B cell (primary cell): ENCODE measurements around the gene TLCD3B. TPM values are rescaled to one million over a fixed set of nuclear protein-coding genes. Genes with fewer than 3 reads are reported as not detected.

Experiments used
- ATAC-seq: fragments of 200-7000 bp; cut with Tn5 transposase; one replicate; pipeline ENCODE4 v1.10.0; 2021; ENCODE audit warnings: low read depth, mild to moderate bottlenecking, moderate number of reproducible peaks, moderate library complexity
- CTCF ChIA-PET: fragments of 350-600 bp; sonication (Branson Sonifier 250); formaldehyde crosslinking; loops from one replicate; lab custom pipeline; 2021; ENCODE audit warnings: antibody characterized with exemption, inconsistent platforms; lab: Charles Lee
- POLR2A ChIA-PET: fragments of 350-600 bp; sonication (Branson Sonifier 250); formaldehyde crosslinking; loops from one replicate; lab custom pipeline; 2021; ENCODE audit warnings: antibody characterized with exemption; lab: Charles Lee
- DNase-seq: peaks from one replicate; pipeline ENCODE4 v3.0.0; 2013
- H2AFZ ChIP-seq: 2 replicates; pipeline ENCODE4 v1.6.1; 2012; ENCODE audit warnings: mild to moderate bottlenecking, low read depth, low read length; ENCODE audit not compliant: insufficient read depth, poor library complexity, severe bottlenecking
- H3K27ac ChIP-seq, 2 donors: 1 replicate in 1 of 2; 2 replicates in 1 of 2; pipeline ENCODE4 v1.5.1; 2012 to 2013; ENCODE audit warnings: low read length in 2 of 2, mild to moderate bottlenecking in 2 of 2, moderate library complexity in 1 of 2
- H3K27me3 ChIP-seq, 4 experiments: fragments of 200-600 bp in 1 of 4; sonication (generic) in 1 of 4; replicated peaks in 1 of 4; 1 replicate in 2 of 4; 2 replicates in 2 of 4; pipeline versions ENCODE4 v1.6.1 to v1.7.0; 2013 to 2016; ENCODE audit warnings: low read length in 3 of 4, mild to moderate bottlenecking in 2 of 4, mixed read lengths in 1 of 4, moderate library complexity in 1 of 4; ENCODE audit not compliant: insufficient read depth in 4 of 4, control insufficient read depth in 3 of 4; ENCODE audit errors: control extremely low read depth in 1 of 4
- H3K36me3 ChIP-seq, 2 experiments: replicated peaks in 1 of 2; 1 replicate in 1 of 2; 2 replicates in 1 of 2; pipeline versions ENCODE4 v1.6.1 to v1.7.1; 2013; ENCODE audit warnings: low read length in 1 of 2; ENCODE audit not compliant: insufficient read depth in 2 of 2, control insufficient read depth in 1 of 2; ENCODE audit errors: control extremely low read depth in 1 of 2, extremely low read depth in 1 of 2
- H3K4me1 ChIP-seq, 2 donors: fragments of 200-600 bp in 1 of 2; sonication (generic) in 1 of 2; 1 replicate in 1 of 2; 2 replicates in 1 of 2; pipeline versions ENCODE4 v1.5.1 to v1.6.1; 2013 to 2017; ENCODE audit warnings: low read length in 2 of 2; ENCODE audit not compliant: control insufficient read depth in 2 of 2, insufficient read depth in 2 of 2
- H3K4me2 ChIP-seq: replicated peaks from 2 replicates; pipeline ENCODE3; 2012; ENCODE audit warnings: mild to moderate bottlenecking, low read depth, low read length; ENCODE audit not compliant: poor library complexity, severe bottlenecking
- H3K4me3 ChIP-seq, 5 experiments: fragments of 200-600 bp in 1 of 5; sonication (generic) in 1 of 5; 1 replicate in 3 of 5; 2 replicates in 2 of 5; pipeline versions ENCODE4 v1.5.1 to v1.7.0; 2011 to 2016; ENCODE audit warnings: low read length in 4 of 5, mild to moderate bottlenecking in 4 of 5, low read depth in 2 of 5, control low read depth in 1 of 5, moderate library complexity in 1 of 5; ENCODE audit not compliant: insufficient read depth in 1 of 5; ENCODE audit errors: control extremely low read depth in 1 of 5, extremely low read depth in 1 of 5
- H3K79me2 ChIP-seq: fragments of 200-600 bp; sonication (generic); one replicate; pipeline ENCODE4 v1.6.0; 2016; ENCODE audit warnings: low read length; ENCODE audit not compliant: control insufficient read depth, insufficient read depth
- H3K9ac ChIP-seq: fragments of 200-600 bp; sonication (generic); 2 replicates; pipeline ENCODE4 v1.6.1; 2017; ENCODE audit warnings: mild to moderate bottlenecking, low read length, moderate library complexity
- H3K9me3 ChIP-seq, 3 donors: one replicate each; pipeline versions ENCODE4 v1.6.1 to v1.7.1; 2013; ENCODE audit warnings: low read length in 2 of 3; ENCODE audit not compliant: control insufficient read depth in 2 of 3, insufficient read depth in 1 of 3; ENCODE audit errors: control extremely low read depth in 1 of 3
- H4K20me1 ChIP-seq: 2 replicates; pipeline ENCODE4 v1.6.0; 2012; ENCODE audit warnings: mild to moderate bottlenecking, low read length; ENCODE audit not compliant: insufficient read depth, control insufficient read depth, poor library complexity, severe bottlenecking
- H3K27ac Mint-ChIP-seq: one replicate; pipeline ENCODE4 v1.8.0; 2021; ENCODE audit warnings: mixed read lengths
- H3K27me3 Mint-ChIP-seq: one replicate; pipeline ENCODE4 v1.8.0; 2021; ENCODE audit warnings: mixed read lengths
- H3K4me1 Mint-ChIP-seq: one replicate; pipeline ENCODE4 v1.8.0; 2021; ENCODE audit warnings: mixed read lengths
- H3K4me3 Mint-ChIP-seq: one replicate; pipeline ENCODE4 v1.8.0; 2021; ENCODE audit warnings: mixed read lengths
- H3K9me3 Mint-ChIP-seq: one replicate; pipeline ENCODE4 v1.8.0; 2022; ENCODE audit warnings: mixed read lengths; ENCODE audit not compliant: insufficient read depth
- CTCF ChIP-seq: fragments of 200-600 bp; IDR thresholded peaks from one replicate; pipeline ENCODE4 v1.8.0; 2022; ENCODE audit warnings: antibody characterized with exemption, mild to moderate bottlenecking
- EZH2 ChIP-seq: IDR thresholded peaks from 2 replicates; pipeline ENCODE4 v1.6.1; 2012; ENCODE audit warnings: borderline replicate concordance, low read depth, mild to moderate bottlenecking, moderate library complexity, low read length; ENCODE audit not compliant: insufficient read depth, poor library complexity, severe bottlenecking
- WGBS: methylation state at CpG from one replicate; pipeline ENCODE4 v1.1.5; 2013; ENCODE audit warnings: missing lambda C conversion rate; ENCODE audit not compliant: insufficient coverage; 5-methylcytosine and 5-hydroxymethylcytosine counted together
- intact Hi-C: fragments of 100-400 bp; cut with micrococcal nuclease; formaldehyde crosslinking; loops from one replicate; pipeline ENCODE4 v1.10.0; 2022
- polyA plus RNA-seq: library from polyadenylated mRNA; depleted of rRNA; stranded (reverse); fragments of >200 nt; gene quantifications from 2 replicates; pipeline ENCODE4 v1.2.3, GENCODE V29; 2012
- total RNA-seq, 2 donors: library from RNA; stranded (reverse); fragments of 120-200 nt in 1 of 2; gene quantifications; 1 replicate in 1 of 2; 2 replicates in 1 of 2; pipeline versions ENCODE4 v1.2.3 to v1.2.4, GENCODE V29; 2013 to 2022

The TLCD3B gene
- total and polyA plus RNA-seq, 2 donors (not counting 1 experiment from before 2014, with no cell fraction given), result not detected

GRCh38 chr16:30032083-30032819 is 1.2 kb upstream of the TLCD3B start:
- no peaks in the 10 kb centered on the region for H3K36me3 ChIP-seq
- no peak overlapping the region for H3K27ac Mint-ChIP-seq
- peak; percentile 77 for DNase-seq
- H3K9me3 ChIP-seq, result peaks cover 0 to 15% (median 0%) of the 10 kb centered on the region in 3 donors
- no peaks in the 10 kb centered on the region for H4K20me1 ChIP-seq
- H3K27me3 ChIP-seq, result peaks cover 0 to 61% (median 27%) of the 10 kb centered on the region in 4 experiments
- ATAC-seq, result peak; percentile 56
- TF ChIP-seq EZH2 (no peak), CTCF (peak; percentile 76)
- H3K27ac ChIP-seq, result no peak overlapping the region
- peak overlapping the region; percentile 49 for H3K4me3 Mint-ChIP-seq
- intact Hi-C loops, result no loop called here
- H3K4me2 ChIP-seq, result no peak overlapping the region
- 10% methylated on average over 6 of the region's 12 CpGs for WGBS
- H3K79me2 ChIP-seq, result no peaks in the 10 kb centered on the region
- peaks cover 10% of the 10 kb centered on the region for H3K4me1 Mint-ChIP-seq
- no peak overlapping the region for H3K4me3 ChIP-seq
- no peak overlapping the region for H2AFZ ChIP-seq
- ChIA-PET POLR2A (interaction anchor here (0.7 to 1.5 kb wide), 2 partner anchors 33 to 365 kb away, joined by 3 to 4 read pairs; partner anchors contain the start of gene ALDOA), CTCF (interaction anchor here (0.6 to 3.3 kb wide), 20 partner anchors 7 to 770 kb away, joined by 3 to 18 read pairs (median 4); partner anchors contain the start of gene C16orf92)
- no peaks in the 10 kb centered on the region for H3K9me3 Mint-ChIP-seq
- H3K27me3 Mint-ChIP-seq, result peaks cover 52% of the 10 kb centered on the region
- no peak overlapping the region for H3K9ac ChIP-seq
- H3K4me1 ChIP-seq, result peaks cover 10 to 21% of the 10 kb centered on the region in 2 donors

- peak overlapping the region; percentile 19 for H3K4me3 Mint-ChIP-seq
- ATAC-seq (no peak), DNase-seq (no peak)
- Histone ChIP-seq H3K9ac (no peak overlapping the region), H3K27me3 (peaks cover 0 to 61% (median 29%) of the 10 kb centered on the region in 4 experiments), H3K9me3 (peaks cover 0 to 15% (median 0%) of the 10 kb centered on the region in 3 donors), H3K4me1 (peaks cover 10 to 21% of the 10 kb centered on the region in 2 donors), H3K4me2 (peak overlapping the region; percentile 56), H3K36me3 (no peaks in the 10 kb centered on the region), H4K20me1 (no peaks in the 10 kb centered on the region), H2AFZ (no peak overlapping the region), H3K4me3 (no peak overlapping the region), H3K27ac (no peak overlapping the region), H3K79me2 (no peaks in the 10 kb centered on the region)
- H3K9me3 Mint-ChIP-seq, result no peaks in the 10 kb centered on the region
- intact Hi-C loops, result no loop called here
- peaks cover 59% of the 10 kb centered on the region for H3K27me3 Mint-ChIP-seq
- TF ChIP-seq EZH2, result no peak
- TF ChIP-seq CTCF, result no peak
- ChIA-PET CTCF (interaction anchor here (1.0 to 3.3 kb wide), 9 partner anchors 8 to 340 kb away, joined by 3 to 18 read pairs (median 5); partner anchors contain the start of gene C16orf92), POLR2A (interaction anchor here (0.5 kb wide), 1 partner anchor 241 kb away, joined by 3 read pairs; the partner anchor contains the start of gene KIF22)
- H3K27ac Mint-ChIP-seq, result no peak overlapping the region
- WGBS, result 15% methylated on average over 6 of the region's 11 CpGs
- peaks cover 10% of the 10 kb centered on the region for H3K4me1 Mint-ChIP-seq
These were observed 427 bp upstream of the TLCD3B start for GRCh38 chr16:30031477-30031918.
